ENCODE measurements around the gene SLC9A8.

SLC9A8 gene

GRCh38 chr20:49835031-49835430, 22.4 kb downstream of the SLC9A8 start (continued):
- TF ChIP-seq CSRNP3 (CRISPR knock-in tag; IDR thresholded peaks at IDR 0.05) (no peak), PPARA (CRISPR knock-in tag; IDR thresholded peaks at IDR 0.05; ENCODE audit: borderline replicate concordance) (no peak), PATZ1 (CRISPR knock-in tag; IDR thresholded peaks at IDR 0.05; ENCODE audit: borderline replicate concordance) (no peak)

- no peak for ATAC-seq
- TF ChIP-seq CREB5 (CRISPR knock-in tag; IDR thresholded peaks at IDR 0.05; ENCODE audit: low read depth) (no peak), CSRNP3 (CRISPR knock-in tag; IDR thresholded peaks at IDR 0.05) (no peak), ZNF565 (CRISPR knock-in tag; conservative IDR thresholded peaks at IDR 0.05; ENCODE audit: low read depth) (no peak), PATZ1 (CRISPR knock-in tag; IDR thresholded peaks at IDR 0.05; ENCODE audit: borderline replicate concordance) (no peak), ZC3H10 (CRISPR knock-in tag; IDR thresholded peaks at IDR 0.05) (no peak), ZFP30 (CRISPR knock-in tag; IDR thresholded peaks at IDR 0.05) (no peak), PPARA (CRISPR knock-in tag; IDR thresholded peaks at IDR 0.05; ENCODE audit: borderline replicate concordance) (no peak), ZNF70 (CRISPR knock-in tag; IDR thresholded peaks at IDR 0.05) (no peak), TCF4 (CRISPR knock-in tag; IDR thresholded peaks at IDR 0.05; ENCODE audit: borderline replicate concordance) (no peak), ZNF8 (CRISPR knock-in tag; IDR thresholded peaks at IDR 0.05) (no peak), GLIS3 (CRISPR knock-in tag; IDR thresholded peaks at IDR 0.05) (no peak), POU6F1 (CRISPR knock-in tag; IDR thresholded peaks at IDR 0.05; ENCODE audit: borderline replicate concordance, low read depth) (no peak), ZFP3 (CRISPR knock-in tag; IDR thresholded peaks at IDR 0.05) (no peak), OSR1 (CRISPR knock-in tag; IDR thresholded peaks at IDR 0.05) (no peak), RARB (CRISPR knock-in tag; IDR thresholded peaks at IDR 0.05) (no peak), TOX (CRISPR knock-in tag; IDR thresholded peaks at IDR 0.05; ENCODE audit: borderline replicate concordance) (no peak), TSHZ2 (CRISPR knock-in tag; IDR thresholded peaks at IDR 0.05) (no peak), BACH2 (CRISPR knock-in tag; IDR thresholded peaks at IDR 0.05; ENCODE audit: borderline replicate concordance) (no peak), ESRRG (CRISPR knock-in tag; IDR thresholded peaks at IDR 0.05) (no peak)
These were observed 25.9 kb downstream of the SLC9A8 start for GRCh38 chr20:49838546-49838945.

All from SK-N-SH treated with all-trans-retinoic acid at 6 μM for 48 hours (cell line).